SK-N-SH (cell line): Measurements from ENCODE around the gene PPP2R1B. TPM values are rescaled to one million over a fixed set of nuclear protein-coding genes. Genes with fewer than 3 reads are reported as not detected.

Experiments
- CTCF ChIA-PET: fragments of 300-600, 350-600 bp; formaldehyde crosslinking; extraction: SDS; loops from one replicate; lab custom pipeline; 2021; lab: Yijun Ruan, JAX
- POLR2A ChIA-PET: fragments of 350-600 bp; sonication (Branson Sonifier 250); formaldehyde crosslinking; extraction: SDS; loops from one replicate; lab custom pipeline; 2020; ENCODE audit warnings: antibody characterized with exemption, inconsistent platforms; lab: Yijun Ruan, JAX
- DNase-seq: peaks from one replicate; pipeline ENCODE4 v3.0.0; 2012
- H2AFZ ChIP-seq: fragments of 200-600 bp; sonication (generic); 2 replicates; pipeline ENCODE4 v1.8.1; 2016; ENCODE audit warnings: antibody characterized with exemption, mild to moderate bottlenecking, low read depth
- H3F3A ChIP-seq: fragments of 200-600 bp; sonication (generic); replicated peaks from 2 replicates; pipeline ENCODE3; 2016; ENCODE audit warnings: antibody characterized with exemption, mild to moderate bottlenecking; ENCODE audit not compliant: insufficient read depth
- H3K27ac ChIP-seq, 2 experiments: fragments of 200-500 bp in 1 of 2; fragments of 200-600 bp in 1 of 2; sonication (Bioruptor generic) in 1 of 2; sonication (generic), shearing (Covaris generic) in 1 of 2; 2 replicates each; pipeline versions ENCODE4 v1.5.1 to v1.6.1; 2014 to 2016; ENCODE audit warnings: low read depth in 2 of 2, inconsistent platforms in 1 of 2, low read length in 1 of 2, mild to moderate bottlenecking in 1 of 2, mixed read lengths in 1 of 2
- H3K27me3 ChIP-seq: fragments of 200-600 bp; sonication (generic), shearing (Covaris generic); 2 replicates; pipeline ENCODE4 v1.6.1; 2016; ENCODE audit warnings: mixed run types; ENCODE audit not compliant: insufficient read depth
- H3K36me3 ChIP-seq, 2 experiments: fragments of 200-500 bp in 1 of 2; fragments of 200-600 bp in 1 of 2; sonication (Bioruptor generic) in 1 of 2; sonication (generic) in 1 of 2; replicated peaks in 1 of 2; 2 replicates each; pipeline versions ENCODE3 to v1.5.1; 2014 to 2016; ENCODE audit warnings: low read length in 1 of 2, mild to moderate bottlenecking in 1 of 2; ENCODE audit not compliant: insufficient read depth in 2 of 2, control insufficient read depth in 1 of 2
- H3K4me1 ChIP-seq, 2 experiments: fragments of 200-500 bp in 1 of 2; fragments of 200-600 bp in 1 of 2; sonication (Bioruptor generic) in 1 of 2; sonication (generic), shearing (Covaris generic) in 1 of 2; 2 replicates each; pipeline versions ENCODE4 v1.5.1 to v1.6.1; 2014 to 2016; ENCODE audit warnings: low read depth in 1 of 2, low read length in 1 of 2, mixed run types in 1 of 2; ENCODE audit not compliant: insufficient read depth in 2 of 2, control insufficient read depth in 1 of 2
- H3K4me2 ChIP-seq: fragments of 200-600 bp; sonication (generic), shearing (Covaris generic); 2 replicates; pipeline ENCODE4 v1.6.1; 2017; ENCODE audit warnings: mixed run types
- H3K4me3 ChIP-seq, 2 experiments: fragments of 200-500 bp in 1 of 2; fragments of 200-600 bp in 1 of 2; sonication (Bioruptor generic) in 1 of 2; sonication (generic), shearing (Covaris generic) in 1 of 2; 2 replicates each; pipeline versions ENCODE4 v1.5.1 to v1.8.1; 2014 to 2016; ENCODE audit warnings: low read depth in 2 of 2, inconsistent platforms in 1 of 2, low read length in 1 of 2, mild to moderate bottlenecking in 1 of 2, mixed read lengths in 1 of 2, moderate library complexity in 1 of 2
- H3K79me2 ChIP-seq: fragments of 200-600 bp; sonication (generic); 2 replicates; pipeline ENCODE4 v1.8.1; 2017; ENCODE audit warnings: mild to moderate bottlenecking; ENCODE audit not compliant: insufficient read depth
- H3K9ac ChIP-seq: fragments of 200-600 bp; sonication (generic); 2 replicates; pipeline ENCODE4 v1.6.1; 2017; ENCODE audit warnings: mixed run types
- H3K9me2 ChIP-seq: fragments of 200-600 bp; sonication (generic); 2 replicates; pipeline ENCODE4 v1.6.1; 2017; ENCODE audit warnings: mixed run types
- H3K9me3 ChIP-seq: fragments of 200-600 bp; sonication (generic); 2 replicates; pipeline ENCODE4 v1.6.1; 2017; ENCODE audit warnings: mixed run types, mild to moderate bottlenecking, moderate library complexity
- H4K20me1 ChIP-seq: fragments of 200-600 bp; sonication (generic); 2 replicates; pipeline ENCODE4 v1.6.1; 2017; ENCODE audit warnings: mild to moderate bottlenecking, mixed run types; ENCODE audit not compliant: insufficient read depth
- CHD2 ChIP-seq: fragments of 150-350 bp; IDR thresholded peaks from 2 replicates; pipeline ENCODE4 v1.6.1; 2018; ENCODE audit warnings: low read length; ENCODE audit not compliant: partially characterized antibody
- CTCF ChIP-seq: fragments of 200-600 bp; sonication (generic); IDR thresholded peaks from 2 replicates; pipeline ENCODE4 v1.6.1; 2017; ENCODE audit warnings: antibody characterized with exemption, mild to moderate bottlenecking, moderate library complexity
- EP300 ChIP-seq, 2 experiments: IDR thresholded peaks; 2 replicates each; pipeline versions ENCODE4 v1.4.0 to v1.6.1; 2012; ENCODE audit warnings: borderline replicate concordance in 1 of 2, low read depth in 1 of 2, low read length in 1 of 2
- EZH2phosphoT487 ChIP-seq: fragments of 200-600 bp; sonication (generic); IDR thresholded peaks from 2 replicates; pipeline ENCODE4 v1.6.1; 2017; ENCODE audit warnings: low read depth, mixed run types, mild to moderate bottlenecking, antibody characterized with exemption, moderate library complexity, borderline replicate concordance
- FOSL2 ChIP-seq: IDR thresholded peaks from 2 replicates; pipeline ENCODE4 v1.4.0; 2012; ENCODE audit warnings: low read depth, mild to moderate bottlenecking, moderate library complexity, borderline replicate concordance
- GATA2 ChIP-seq: sonication (generic); formaldehyde crosslinking; IDR thresholded peaks from 2 replicates; pipeline ENCODE4 v1.5.0; 2020; ENCODE audit warnings: mild to moderate bottlenecking, missing genetic modification reagents
- IRF3 ChIP-seq: fragments of 150-350 bp; IDR thresholded peaks from 2 replicates; pipeline ENCODE4 v1.6.1; 2016; ENCODE audit warnings: mild to moderate bottlenecking, low read depth, low read length
- JUND ChIP-seq: IDR thresholded peaks from 2 replicates; pipeline ENCODE4 v1.4.0; 2012
- MAX ChIP-seq: IDR thresholded peaks from 2 replicates; pipeline ENCODE4 v1.4.0; 2012; ENCODE audit warnings: low read depth
- MEF2A ChIP-seq: IDR thresholded peaks from 2 replicates; pipeline ENCODE4 v1.4.0; 2012; ENCODE audit warnings: low read depth, borderline replicate concordance
- NRF1 ChIP-seq: IDR thresholded peaks from 2 replicates; pipeline ENCODE4 v1.6.1; 2012; ENCODE audit warnings: low read depth, mild to moderate bottlenecking, low read length
- PBX3 ChIP-seq: IDR thresholded peaks from 2 replicates; pipeline ENCODE4; 2012
- POLR2AphosphoS5 ChIP-seq: IDR thresholded peaks from 2 replicates; pipeline ENCODE4 v1.6.1; 2012; ENCODE audit warnings: low read depth, low read length
- RAD21 ChIP-seq: IDR thresholded peaks from 2 replicates; pipeline ENCODE4 v1.6.1; 2012; ENCODE audit warnings: mild to moderate bottlenecking, low read length
- RCOR1 ChIP-seq: fragments of 150-350 bp; IDR thresholded peaks from 2 replicates; pipeline ENCODE4 v1.6.1; 2017; ENCODE audit warnings: antibody characterized with exemption, low read length
- RXRA ChIP-seq: IDR thresholded peaks from 2 replicates; pipeline ENCODE4 v1.4.0; 2012; ENCODE audit warnings: low read depth, mild to moderate bottlenecking, borderline replicate concordance
- SMC3 ChIP-seq: IDR thresholded peaks from 2 replicates; pipeline ENCODE4 v1.6.1; 2012; ENCODE audit warnings: low read depth, low read length, improper control_type of control experiment
- TCF12 ChIP-seq: IDR thresholded peaks from 2 replicates; pipeline ENCODE4 v1.4.0; 2012
- TEAD4 ChIP-seq: IDR thresholded peaks from 2 replicates; pipeline ENCODE4 v1.4.0; 2012; ENCODE audit warnings: mild to moderate bottlenecking, borderline replicate concordance; ENCODE audit not compliant: insufficient read depth
- USF1 ChIP-seq: IDR thresholded peaks from 2 replicates; pipeline ENCODE4 v1.4.0; 2012; ENCODE audit warnings: low read depth, borderline replicate concordance
- USF2 ChIP-seq: fragments of 150-350 bp; IDR thresholded peaks from 2 replicates; pipeline ENCODE4 v1.6.1; 2017; ENCODE audit warnings: antibody characterized with exemption, low read length, low read depth, borderline replicate concordance
- ZBTB33 ChIP-seq: IDR thresholded peaks from 2 replicates; pipeline ENCODE4 v1.4.0; 2012; ENCODE audit warnings: low read depth, borderline replicate concordance
- WGBS: methylation state at CpG from one replicate; pipeline ENCODE4 v1.1.6; 2017; ENCODE audit warnings: low lambda C conversion rate; 5-methylcytosine and 5-hydroxymethylcytosine counted together
- polyA plus RNA-seq, 3 experiments: library from polyadenylated mRNA; depleted of rRNA; stranded (reverse); fragments of >200 nt; gene quantifications; 2 replicates each; pipeline ENCODE4 v1.2.3, GENCODE V29; 2012

PPP2R1B gene
- polyA plus RNA-seq, 1 of the 3 experiments (the other 2 are of a cell fraction): 25.9 TPM

- TF ChIP-seq FOSL2 (no peak), RXRA (no peak), TCF12 (no peak), EZH2phosphoT487 (no peak), JUND (no peak), SMC3 (no peak), POLR2AphosphoS5 (no peak), IRF3 (no peak), RAD21 (no peak), PBX3 (no peak), NRF1 (no peak)
These were observed 62.6 kb downstream of the PPP2R1B start (continued) for GRCh38 chr11:111703576-111703975.

- ChIA-PET POLR2A (no interaction called here), CTCF (no interaction called here)
- Histone ChIP-seq H3K9me2 (no peaks in the 10 kb centered on the region), H4K20me1 (no peaks in the 10 kb centered on the region), H2AFZ (no peak overlapping the region), H3K4me3 (no peak overlapping the region), H3K27ac (no peak overlapping the region), H3F3A (no peaks in the 10 kb centered on the region), H3K9me3 (no peaks in the 10 kb centered on the region), H3K79me2 (peaks cover 4% of the 10 kb centered on the region; the same call in 1 of the 2 replicates), H3K4me2 (no peak overlapping the region), H3K9ac (no peak overlapping the region), H3K36me3 (peaks cover 43 to 47% of the 10 kb centered on the region in 2 experiments), H3K4me1 (no peaks in the 10 kb centered on the region), H3K27me3 (no peaks in the 10 kb centered on the region)
- no peak for DNase-seq
- TF ChIP-seq CHD2: no peak
- no peak for TF ChIP-seq POLR2AphosphoS5
- TF ChIP-seq ZBTB33: no peak
- no peak for TF ChIP-seq MEF2A
- no peak for TF ChIP-seq TEAD4
- no peak for TF ChIP-seq CTCF
- no peak for TF ChIP-seq PBX3
- TF ChIP-seq EP300 (IDR thresholded peaks at IDR 0.05; ENCODE audit: borderline replicate concordance in 1 of 2, low read depth in 1 of 2, low read length in 1 of 2): no peak
- no peak for TF ChIP-seq USF2
- TF ChIP-seq USF1: no peak
- TF ChIP-seq TCF12: no peak
- TF ChIP-seq RAD21: no peak
- TF ChIP-seq FOSL2: no peak
- TF ChIP-seq JUND: no peak
- no peak for TF ChIP-seq MAX
- TF ChIP-seq RCOR1: no peak
- no peak for TF ChIP-seq GATA2 (CRISPR knock-in tag)
- whole genome bisulfite sequencing: 96% methylated on average over 5 of the region's 5 CpGs
These were observed 63.6 kb downstream of the PPP2R1B start for GRCh38 chr11:111702623-111703022.
